ENCODE data around the gene CASK.
A peak's percentile ranks its signal among the peaks of the same experiment; 100 is the strongest.
"Not testable (repeated sequence)": the region's sequence is repeated elsewhere in the genome, so short reads cannot be mapped to it uniquely, and the experiment has no call there.

CASK gene

DNA sequence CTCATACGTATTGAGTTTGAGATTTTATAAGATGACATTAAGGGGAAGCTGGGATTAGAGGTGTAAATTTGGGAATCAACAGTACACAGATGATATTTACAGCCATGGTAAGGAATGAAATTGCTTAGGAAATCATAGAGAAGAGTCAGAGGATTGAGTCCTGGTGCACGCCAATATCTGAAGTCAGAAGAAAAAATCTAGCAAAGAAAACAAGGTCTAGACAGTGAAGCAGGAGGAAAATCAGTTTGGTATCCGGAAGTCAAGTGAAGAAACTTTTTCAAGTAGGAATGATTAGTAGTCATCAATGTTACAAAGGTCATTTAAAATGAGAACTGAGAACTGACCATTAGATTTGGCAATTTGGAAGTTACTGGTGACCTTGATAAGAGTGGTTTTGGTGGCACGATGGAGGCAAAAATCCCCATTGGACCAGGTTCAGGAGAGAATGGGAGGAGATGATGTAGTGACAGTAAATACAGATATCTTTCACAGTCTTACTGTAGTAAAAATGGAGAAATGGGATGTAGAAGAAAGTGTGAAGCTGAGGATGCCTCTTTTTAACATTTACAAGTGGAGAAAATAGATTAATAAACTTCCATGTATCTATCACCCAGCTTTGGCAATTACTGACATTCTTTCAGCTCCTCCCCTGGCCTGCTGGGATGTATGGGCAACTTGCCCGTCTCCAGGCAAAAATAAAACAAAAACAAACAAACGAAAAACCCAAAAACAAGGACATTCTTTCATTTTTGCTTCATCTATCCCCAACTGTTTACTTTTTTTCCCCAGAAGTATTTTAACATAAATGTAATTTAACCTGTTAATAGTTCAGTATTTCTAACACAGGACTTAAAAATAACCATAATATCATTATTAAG, 245.9 kb downstream of the CASK start:
- H3K27ac Mint-ChIP-seq: no peak overlapping the region
- no peak overlapping the region for H3K4me3 Mint-ChIP-seq
- peaks cover 17% of the 10 kb centered on the region for H3K36me3 Mint-ChIP-seq
- DNase-seq (ENCODE audit: low spot score in 2 of 2) (no peak), ATAC-seq (no peak)
- peaks cover 22% of the 10 kb centered on the region for H3K4me1 Mint-ChIP-seq
- no peaks in the 10 kb centered on the region for H3K9me3 Mint-ChIP-seq

DNA sequence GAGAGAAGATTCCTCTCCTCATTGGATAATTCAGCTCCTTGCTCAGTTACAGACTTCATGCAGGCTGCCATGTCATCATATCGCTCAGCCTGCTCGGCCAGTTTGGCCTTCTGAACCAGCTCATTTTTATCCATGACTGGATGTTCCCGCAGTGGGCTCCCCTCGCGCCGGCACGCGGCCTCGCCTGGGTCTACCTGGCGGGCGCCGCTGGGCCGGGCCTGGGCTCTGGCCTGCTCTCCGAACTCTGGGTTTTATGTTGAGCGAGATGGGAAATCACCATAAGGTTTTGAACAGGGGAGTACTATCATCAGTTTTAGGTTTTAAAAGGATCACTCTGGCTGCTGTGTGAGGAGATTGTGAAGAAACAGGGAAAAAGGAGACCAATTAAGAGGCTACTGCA, 247.0 kb downstream of the CASK start:
- H3K9me3 Mint-ChIP-seq; H3K4me3 Mint-ChIP-seq; ATAC-seq; DNase-seq (ENCODE audit: low spot score in 2 of 2); H3K27ac Mint-ChIP-seq: not testable (repeated sequence)
- H3K4me1 Mint-ChIP-seq: peaks cover 28% of the 10 kb centered on the region
- H3K36me3 Mint-ChIP-seq: peaks cover 18% of the 10 kb centered on the region

DNA sequence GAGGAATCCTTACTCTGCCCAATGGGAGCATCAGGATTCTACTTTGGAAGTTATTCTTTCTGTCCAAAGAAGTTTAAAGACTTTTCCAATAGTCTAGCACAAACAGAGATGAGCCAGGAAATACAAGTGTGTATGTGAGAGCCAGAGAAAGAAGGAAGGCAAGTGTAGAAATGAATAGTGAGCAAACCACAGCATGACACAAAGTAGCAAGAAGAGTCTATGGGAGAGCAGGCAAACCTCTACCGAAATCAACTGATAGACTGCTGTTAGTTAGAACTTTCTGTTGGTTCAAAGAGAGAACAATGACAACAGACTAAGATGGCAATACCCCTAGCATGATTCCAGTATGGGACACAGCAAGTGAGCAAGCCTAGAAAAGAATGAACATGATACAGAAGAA, 250.7 kb downstream of the CASK start:
- ATAC-seq (peak; percentile 87), DNase-seq (ENCODE audit: low spot score in 2 of 2) (no peak)
- Mint-ChIP-seq H3K9me3 (no peaks in the 10 kb centered on the region), H3K36me3 (peaks cover 41% of the 10 kb centered on the region), H3K27ac (no peak overlapping the region), H3K4me3 (no peak overlapping the region), H3K4me1 (peaks cover 36% of the 10 kb centered on the region)

DNA sequence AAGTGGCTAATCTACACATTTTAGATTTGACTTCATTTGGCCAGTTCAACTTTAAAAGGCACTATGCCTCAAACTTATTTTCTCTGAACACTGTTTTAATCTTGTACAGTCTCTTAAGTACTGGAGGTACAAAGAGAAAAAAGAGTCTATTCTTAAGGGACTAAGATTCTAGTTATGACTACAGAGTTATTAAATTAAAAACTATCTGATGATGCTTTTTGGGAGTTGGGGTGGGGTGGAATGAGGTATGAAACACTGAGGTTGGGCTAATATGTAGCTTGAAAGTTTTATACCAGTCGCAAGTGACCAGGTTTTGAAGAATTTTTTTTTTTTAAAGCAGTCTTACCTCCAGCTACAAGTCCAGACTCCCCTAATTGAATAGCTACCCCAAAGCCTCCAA, 252.3 kb downstream of the CASK start:
- H3K9me3 Mint-ChIP-seq: no peaks in the 10 kb centered on the region
- ATAC-seq (peak; percentile 51), DNase-seq (ENCODE audit: low spot score in 2 of 2) (no peak)
- peaks cover 34% of the 10 kb centered on the region for H3K36me3 Mint-ChIP-seq
- no peak overlapping the region for H3K4me3 Mint-ChIP-seq
- H3K4me1 Mint-ChIP-seq: peaks cover 33% of the 10 kb centered on the region
- H3K27ac Mint-ChIP-seq: no peak overlapping the region

DNA sequence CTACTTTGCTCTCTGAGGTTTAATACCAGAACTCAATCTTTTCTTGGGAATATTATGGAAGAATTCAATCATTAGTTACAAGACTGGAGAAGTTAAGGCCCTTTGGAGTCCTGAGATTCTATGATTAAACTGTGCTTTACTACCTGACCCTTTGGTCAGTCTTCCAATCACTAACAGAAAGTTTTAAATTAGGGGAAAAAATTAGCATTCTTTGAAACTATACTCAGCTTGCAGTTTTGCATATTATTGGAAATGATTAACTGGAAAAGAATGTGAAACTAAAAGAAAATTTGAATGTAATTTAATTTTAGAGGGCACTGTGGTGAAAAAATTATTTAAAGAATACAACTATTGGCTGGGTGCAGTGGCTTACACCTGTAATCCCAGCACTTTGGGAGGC, 253.2 kb downstream of the CASK start:
- H3K27ac Mint-ChIP-seq: no peak overlapping the region
- peaks cover 42% of the 10 kb centered on the region for H3K4me1 Mint-ChIP-seq
- peaks cover 41% of the 10 kb centered on the region for H3K36me3 Mint-ChIP-seq
- H3K4me3 Mint-ChIP-seq: no peak overlapping the region
- no peaks in the 10 kb centered on the region for H3K9me3 Mint-ChIP-seq
- ATAC-seq (no peak), DNase-seq (ENCODE audit: low spot score in 2 of 2) (no peak)

DNA sequence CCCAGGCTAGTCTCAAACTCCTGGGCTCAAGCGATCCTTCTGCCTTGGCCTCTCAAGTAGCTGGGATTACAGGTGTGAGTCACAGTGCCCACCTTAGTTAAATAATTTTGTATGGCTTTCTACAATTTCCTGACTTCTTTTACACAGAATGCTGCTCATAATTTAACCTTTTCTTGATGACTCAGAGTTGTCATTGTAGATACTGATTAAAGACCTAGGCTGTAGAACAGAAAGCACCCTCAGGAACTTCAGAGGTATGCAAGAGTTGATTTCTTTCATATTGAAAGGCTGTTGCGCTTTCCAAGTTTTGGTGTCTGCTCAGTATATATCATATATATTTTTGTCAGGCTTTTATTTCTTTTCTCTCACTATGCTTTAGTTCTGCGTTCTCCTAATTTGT, 255.7 kb downstream of the CASK start:
- ATAC-seq: peak; percentile 57
- Mint-ChIP-seq H3K4me3 (no peak overlapping the region), H3K9me3 (no peaks in the 10 kb centered on the region), H3K4me1 (peaks cover 37% of the 10 kb centered on the region), H3K27ac (no peak overlapping the region), H3K36me3 (peaks cover 40% of the 10 kb centered on the region)
- DNase-seq (ENCODE audit: low spot score in 2 of 2): no peak

DNA sequence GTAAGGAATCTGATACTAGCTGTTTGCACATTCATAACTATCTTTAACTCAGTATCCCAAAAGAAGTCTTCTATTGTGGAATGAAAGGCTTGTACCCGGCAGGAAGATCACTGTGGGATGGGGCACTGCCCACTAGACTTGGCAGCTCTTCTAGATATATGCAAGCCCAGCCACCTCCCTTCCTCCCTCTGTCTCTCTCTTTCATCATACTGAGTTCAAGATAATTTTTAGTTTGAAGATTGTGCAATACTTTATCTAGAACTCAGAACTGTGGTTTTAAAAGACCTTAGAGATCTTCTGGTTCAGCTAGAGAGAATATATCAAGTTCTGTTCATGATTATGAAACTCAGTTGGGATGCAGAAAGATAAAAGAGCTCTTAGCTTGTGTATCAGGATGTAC, 257.1 kb downstream of the CASK start:
- H3K4me3 Mint-ChIP-seq: peak overlapping the region; percentile 33
- no peaks in the 10 kb centered on the region for H3K9me3 Mint-ChIP-seq
- H3K36me3 Mint-ChIP-seq: peaks cover 38% of the 10 kb centered on the region
- DNase-seq (ENCODE audit: low spot score in 2 of 2) (no peak), ATAC-seq (no peak)
- H3K4me1 Mint-ChIP-seq: peaks cover 28% of the 10 kb centered on the region
- H3K27ac Mint-ChIP-seq: no peak overlapping the region

DNA sequence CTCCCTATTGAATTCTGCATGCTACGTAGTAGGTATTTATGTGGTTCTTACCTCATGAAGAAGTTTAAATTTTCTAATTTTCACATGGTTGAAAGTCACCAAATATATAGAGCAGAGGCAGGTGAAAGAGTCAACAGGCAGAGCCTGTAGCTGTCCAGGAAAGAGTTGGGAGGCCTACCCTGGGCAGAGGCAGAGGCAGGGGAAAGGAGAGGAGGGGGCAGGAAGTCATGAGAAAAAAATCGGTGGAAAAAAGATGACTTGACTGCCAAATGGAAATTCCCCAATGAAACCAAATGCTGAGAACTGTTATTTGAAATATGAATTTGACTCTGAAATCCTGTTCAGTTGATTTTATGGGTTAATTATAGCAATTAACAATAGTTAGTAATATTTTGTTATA, 257.7 kb downstream of the CASK start:
- ATAC-seq (no peak), DNase-seq (ENCODE audit: low spot score in 2 of 2) (no peak)
- peak overlapping the region; percentile 33 for H3K4me3 Mint-ChIP-seq
- H3K4me1 Mint-ChIP-seq: peaks cover 28% of the 10 kb centered on the region
- H3K9me3 Mint-ChIP-seq: no peaks in the 10 kb centered on the region
- peaks cover 32% of the 10 kb centered on the region for H3K36me3 Mint-ChIP-seq
- H3K27ac Mint-ChIP-seq: peak overlapping the region; percentile 71

DNA sequence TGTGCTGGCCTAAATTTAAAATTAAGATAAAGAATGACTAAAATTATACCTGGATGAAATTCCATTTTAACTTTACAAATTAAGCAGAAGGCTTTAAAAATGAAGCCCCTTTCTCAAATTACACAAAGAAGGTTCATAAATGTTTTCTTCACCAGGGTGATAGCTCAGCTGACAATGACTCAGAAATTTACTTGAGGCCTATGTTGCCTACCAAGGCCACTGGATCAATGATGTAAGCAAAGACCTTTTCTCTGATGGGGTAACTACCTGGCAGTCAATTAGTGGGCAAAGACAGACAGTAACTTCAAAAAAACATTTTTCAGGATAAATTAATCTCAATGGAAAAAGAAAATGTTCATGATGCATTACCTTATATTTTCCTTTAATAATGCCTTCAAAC, 258.4 kb downstream of the CASK start:
- Mint-ChIP-seq H3K4me1 (peaks cover 28% of the 10 kb centered on the region), H3K36me3 (peaks cover 31% of the 10 kb centered on the region), H3K4me3 (no peak overlapping the region), H3K9me3 (no peaks in the 10 kb centered on the region), H3K27ac (peak overlapping the region; percentile 71)
- ATAC-seq (peak; percentile 69), DNase-seq (ENCODE audit: low spot score in 2 of 2) (no peak)

DNA sequence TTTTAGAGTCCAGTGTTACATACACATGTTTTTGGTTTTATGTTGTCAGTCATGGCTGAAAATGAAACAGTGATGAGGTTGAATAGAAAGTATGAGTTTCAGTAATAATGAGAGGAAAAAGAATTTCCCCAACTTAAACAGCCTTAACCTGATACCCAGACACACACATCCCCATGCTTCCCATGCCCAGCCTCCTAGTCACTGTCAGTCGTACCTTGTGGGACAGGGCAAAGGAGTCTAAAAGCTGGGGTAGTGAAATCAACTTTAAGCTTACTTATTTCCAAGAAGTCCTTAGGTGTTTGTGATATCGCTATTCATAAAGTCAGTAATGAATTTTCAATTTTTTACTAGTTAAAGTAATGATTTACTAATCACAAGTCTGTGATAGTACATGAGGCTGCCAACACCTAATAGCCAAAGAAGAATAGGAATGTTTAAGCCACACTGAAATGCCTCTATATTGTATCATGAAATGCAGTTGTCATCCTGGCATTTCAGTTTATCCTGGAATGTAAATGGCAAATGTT, 258.9 kb downstream of the CASK start:
- no peaks in the 10 kb centered on the region for H3K9me3 Mint-ChIP-seq
- no peak overlapping the region for H3K4me3 Mint-ChIP-seq
- ATAC-seq (peak; percentile 87), DNase-seq (ENCODE audit: low spot score in 2 of 2) (peak in 1 of 2 donors; percentile 53)
- H3K4me1 Mint-ChIP-seq: peaks cover 28% of the 10 kb centered on the region
- peak overlapping the region; percentile 71 for H3K27ac Mint-ChIP-seq
- H3K36me3 Mint-ChIP-seq: peaks cover 34% of the 10 kb centered on the region

DNA sequence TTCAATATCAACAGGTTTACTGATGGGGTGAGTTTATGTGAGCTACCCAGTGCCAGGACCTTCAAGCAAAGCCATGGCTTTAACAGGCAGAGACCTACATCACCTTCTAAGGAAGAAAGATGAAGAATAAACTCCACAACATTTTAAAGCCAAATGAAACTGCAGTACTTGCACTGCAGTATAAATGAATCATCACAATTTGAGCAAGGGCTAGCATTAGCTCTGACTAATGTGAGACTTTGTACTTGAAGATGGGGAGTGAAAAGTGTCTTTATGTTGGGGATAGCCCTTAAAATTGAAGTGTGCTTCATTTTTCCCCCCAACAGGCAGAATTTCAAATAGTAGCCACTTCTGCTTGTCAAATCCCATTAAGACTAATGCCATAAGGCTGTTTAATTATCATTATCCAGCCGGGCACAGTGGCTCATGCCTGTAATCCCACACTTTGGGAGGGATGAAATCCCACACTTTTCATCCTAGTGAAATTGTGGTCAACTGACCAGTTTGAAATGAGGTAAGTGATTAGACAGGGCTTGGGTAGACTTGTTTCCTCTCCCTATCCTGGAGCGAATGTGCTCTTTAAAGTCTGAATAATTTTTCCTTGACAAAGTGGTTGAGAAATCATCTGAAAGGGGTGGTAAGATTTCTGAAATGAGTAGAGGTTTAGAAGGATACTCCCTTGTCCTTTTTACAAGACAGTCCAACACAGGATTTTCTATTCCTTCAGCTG, 261.8 kb downstream of the CASK start:
- H3K4me1 Mint-ChIP-seq: peaks cover 20% of the 10 kb centered on the region
- no peak overlapping the region for H3K27ac Mint-ChIP-seq
- peaks cover 48% of the 10 kb centered on the region for H3K36me3 Mint-ChIP-seq
- no peaks in the 10 kb centered on the region for H3K9me3 Mint-ChIP-seq
- no peak for DNase-seq (ENCODE audit: low spot score in 2 of 2)
- no peak overlapping the region for H3K4me3 Mint-ChIP-seq
- ATAC-seq: peak; percentile 62

DNA sequence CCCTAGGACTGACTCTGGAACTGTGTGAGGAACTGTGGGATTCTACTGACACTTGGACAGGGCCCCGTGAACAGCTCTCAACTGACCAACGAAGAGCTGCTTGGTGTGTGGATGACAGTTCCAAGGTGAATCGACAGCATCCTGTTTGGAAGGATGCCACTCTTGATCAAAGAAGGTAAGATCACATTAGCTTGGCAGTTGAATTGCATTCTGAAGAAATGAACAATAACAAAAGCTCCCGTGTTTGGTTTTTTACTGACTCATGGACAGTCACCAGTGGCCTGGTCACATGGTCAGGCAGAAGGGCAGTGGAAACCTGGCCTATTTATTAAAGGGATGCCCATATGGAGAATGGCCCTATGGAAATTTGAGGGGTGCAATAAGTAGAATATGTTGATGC, 267.7 kb downstream of the CASK start:
- no peak overlapping the region for H3K27ac Mint-ChIP-seq
- H3K4me3 Mint-ChIP-seq: no peak overlapping the region
- H3K4me1 Mint-ChIP-seq: peaks cover 6% of the 10 kb centered on the region
- no peaks in the 10 kb centered on the region for H3K9me3 Mint-ChIP-seq
- H3K36me3 Mint-ChIP-seq: peaks cover 70% of the 10 kb centered on the region
- DNase-seq (ENCODE audit: low spot score in 2 of 2) (no peak), ATAC-seq (no peak)

DNA sequence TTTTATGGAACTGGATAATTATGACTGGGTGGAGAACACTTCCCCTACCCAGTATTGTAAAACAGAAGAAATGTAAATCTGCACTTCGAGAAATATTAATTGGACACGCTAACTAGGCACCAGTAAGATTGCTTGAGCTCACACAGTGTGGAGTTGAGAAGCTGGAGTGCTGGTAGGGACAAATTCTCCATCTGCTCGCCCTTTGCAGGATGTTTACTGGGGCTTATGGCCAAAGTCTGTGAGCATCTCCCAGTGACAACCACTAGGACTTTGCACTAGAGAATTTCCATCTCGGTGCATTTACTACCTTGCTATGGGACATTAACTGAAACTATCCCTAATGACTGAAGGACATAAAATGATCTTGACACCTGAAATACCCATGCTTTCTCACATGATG, 268.3 kb downstream of the CASK start:
- DNase-seq (ENCODE audit: low spot score in 2 of 2) (no peak), ATAC-seq (no peak)
- Mint-ChIP-seq H3K27ac (no peak overlapping the region), H3K4me1 (peaks cover 6% of the 10 kb centered on the region), H3K9me3 (no peaks in the 10 kb centered on the region), H3K36me3 (peaks cover 70% of the 10 kb centered on the region), H3K4me3 (no peak overlapping the region)

DNA sequence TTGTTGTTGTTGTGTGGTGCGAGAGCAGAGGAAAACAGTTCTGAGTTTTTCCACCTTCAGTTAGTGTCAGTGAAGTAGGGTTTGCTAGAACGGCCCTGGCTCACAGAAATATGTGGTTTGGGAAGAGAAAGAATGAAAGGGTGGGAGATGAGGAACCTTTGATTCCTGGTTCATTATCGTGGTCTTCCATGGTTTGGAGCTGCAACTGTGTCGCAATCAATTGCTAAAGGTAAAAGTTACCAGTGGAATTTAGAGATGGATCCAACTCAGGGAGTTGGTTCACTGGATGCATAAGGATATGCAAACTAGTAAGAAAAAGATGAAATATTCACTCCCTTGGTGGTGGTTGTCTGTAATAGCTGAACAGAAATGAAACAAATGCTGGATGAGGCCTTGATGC, 270.2 kb downstream of the CASK start:
- ATAC-seq: no peak
- H3K36me3 Mint-ChIP-seq: peaks cover 58% of the 10 kb centered on the region
- H3K9me3 Mint-ChIP-seq: peaks cover 5% of the 10 kb centered on the region
- no peak overlapping the region for H3K27ac Mint-ChIP-seq
- no peak overlapping the region for H3K4me3 Mint-ChIP-seq
- no peak for DNase-seq (ENCODE audit: low spot score in 2 of 2)
- H3K4me1 Mint-ChIP-seq: peaks cover 6% of the 10 kb centered on the region

DNA sequence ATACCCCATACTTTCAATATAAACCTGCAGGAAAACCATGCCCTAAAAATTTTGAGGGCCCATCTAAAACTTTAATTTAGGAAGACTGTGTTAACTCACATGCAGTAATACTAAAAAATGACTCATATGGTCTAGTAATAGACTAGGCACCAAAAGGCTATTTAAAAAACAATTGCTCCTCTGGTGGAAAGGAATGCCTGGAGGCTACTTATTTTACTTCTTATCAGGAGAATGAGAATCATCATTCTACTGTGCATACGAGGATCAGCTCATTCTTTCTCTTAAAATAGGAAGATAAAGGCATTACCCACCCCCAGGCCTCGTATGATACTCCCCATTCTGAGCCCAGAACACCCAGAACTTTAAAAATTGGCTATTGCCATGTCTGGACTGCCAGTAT, 277.2 kb downstream of the CASK start:
- not testable (repeated sequence) for H3K4me1 Mint-ChIP-seq; H3K27ac Mint-ChIP-seq; DNase-seq (ENCODE audit: low spot score in 2 of 2); ATAC-seq; H3K9me3 Mint-ChIP-seq; H3K4me3 Mint-ChIP-seq
- H3K36me3 Mint-ChIP-seq: peaks cover 17% of the 10 kb centered on the region

DNA sequence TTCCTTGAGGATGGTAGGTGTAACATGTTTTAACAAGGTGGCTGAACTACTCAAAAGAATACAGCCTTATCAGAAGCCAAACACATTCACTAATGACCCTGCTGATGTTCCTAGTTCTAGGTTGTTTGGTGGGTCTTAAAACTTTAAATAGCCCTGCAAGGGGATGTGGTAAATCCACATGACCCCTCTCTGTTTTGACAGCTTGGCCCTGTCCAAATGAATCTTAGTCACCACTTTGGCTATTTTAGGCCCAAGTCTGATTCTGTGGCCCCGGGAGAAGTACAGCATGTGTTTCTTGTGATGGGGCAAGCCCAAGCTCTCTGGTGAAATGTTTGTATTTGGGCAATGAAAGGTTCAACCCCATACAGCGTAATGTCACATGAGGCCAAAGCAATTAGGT, 289.1 kb downstream of the CASK start:
- Mint-ChIP-seq H3K9me3 (no peaks in the 10 kb centered on the region), H3K27ac (no peak overlapping the region), H3K4me1 (no peaks in the 10 kb centered on the region), H3K4me3 (no peak overlapping the region), H3K36me3 (peaks cover 31% of the 10 kb centered on the region)
- ATAC-seq (no peak), DNase-seq (ENCODE audit: low spot score in 2 of 2) (no peak)
